Stimulated activated CD8-positive, alpha-beta memory T cell treated with anti-CD3 and anti-CD28 coated beads, Interleukin-12 subunit alpha, Interleukin-12 subunit beta, amount 100 ng/mL, for 24 hours (primary cell): ENCODE measurements around the gene COMMD1.
"Not testable (repeated sequence)": the region's sequence is repeated elsewhere in the genome, so short reads cannot be mapped to it uniquely, and the experiment has no call there.

Source experiments
- DNase-seq: peaks from one replicate; pipeline ENCODE4 v3.0.0-alpha.2; 2020; ENCODE audit errors: extremely low read depth

The COMMD1 gene

GRCh38 chr2:62141142-62141740, 235.8 kb downstream of the COMMD1 start:
- DNase-seq, result no peak

GRCh38 chr2:62142054-62142453, 236.6 kb downstream of the COMMD1 start:
- no peak for DNase-seq

GRCh38 chr2:62143696-62144095, 238.2 kb downstream of the COMMD1 start:
- no peak for DNase-seq

- DNase-seq, result no peak
Measured at GRCh38 chr2:62144689-62145477, 239.4 kb downstream of the COMMD1 start.

- no peak for DNase-seq
Measured at GRCh38 chr2:62145478-62146100, 240.1 kb downstream of the COMMD1 start.

GRCh38 chr2:62146790-62147189, 241.3 kb downstream of the COMMD1 start:
- DNase-seq, result not testable (repeated sequence)

- no peak for DNase-seq
Measured at GRCh38 chr2:62147610-62148301, 242.3 kb downstream of the COMMD1 start.

GRCh38 chr2:62149708-62150107, 244.2 kb downstream of the COMMD1 start:
- DNase-seq, result no peak

- DNase-seq, result no peak
Measured at GRCh38 chr2:62150597-62151305, 245.3 kb downstream of the COMMD1 start.

- no peak for DNase-seq
Measured at GRCh38 chr2:62151306-62151638, 245.8 kb downstream of the COMMD1 start.

- no peak for DNase-seq
Measured at GRCh38 chr2:62152000-62152399, 246.5 kb downstream of the COMMD1 start.

GRCh38 chr2:62156861-62157496, 251.5 kb downstream of the COMMD1 start:
- DNase-seq, result no peak

- no peak for DNase-seq
Measured at GRCh38 chr2:62158444-62159121, 253.1 kb downstream of the COMMD1 start.

- not testable (repeated sequence) for DNase-seq
Measured at GRCh38 chr2:62160691-62161090, 255.2 kb downstream of the COMMD1 start.

GRCh38 chr2:62163106-62163831, 257.8 kb downstream of the COMMD1 start:
- DNase-seq, result no peak

- DNase-seq, result no peak
Measured at GRCh38 chr2:62163834-62164233, 258.4 kb downstream of the COMMD1 start.

- DNase-seq, result no peak
Measured at GRCh38 chr2:62175728-62176127, 270.3 kb downstream of the COMMD1 start.

GRCh38 chr2:62176801-62177200, 271.3 kb downstream of the COMMD1 start:
- no peak for DNase-seq

GRCh38 chr2:62177392-62178049, 272.0 kb downstream of the COMMD1 start:
- no peak for DNase-seq
